Mesenteric fat pad (tissue), 1 donor: ENCODE results near the gene CIITA. TPM values are rescaled to one million over a fixed set of nuclear protein-coding genes. Genes with fewer than 3 reads are reported as not detected.
"Not testable (repeated sequence)": the region's sequence is repeated elsewhere in the genome, so short reads cannot be mapped to it uniquely, and the experiment has no call there.

ENCODE experiments used
- DNase-seq: peaks from one replicate; pipeline ENCODE4 v3.0.0-alpha.2; 2020; ENCODE audit warnings: low spot score
- total RNA-seq: library from RNA; stranded (reverse); fragmentation: NEBNext Ultra II Directional; extraction: Animal tissue kit (Norgen Biotek cat#: 25700); gene quantifications from one replicate; pipeline ENCODE4 v1.2.1, GENCODE V29; 2021
- donor health status: DM: yes; HTN: yes; CAD: no.

The CIITA gene
- total RNA-seq, 1 donor from 2014 or later: 10.0 TPM

DNA sequence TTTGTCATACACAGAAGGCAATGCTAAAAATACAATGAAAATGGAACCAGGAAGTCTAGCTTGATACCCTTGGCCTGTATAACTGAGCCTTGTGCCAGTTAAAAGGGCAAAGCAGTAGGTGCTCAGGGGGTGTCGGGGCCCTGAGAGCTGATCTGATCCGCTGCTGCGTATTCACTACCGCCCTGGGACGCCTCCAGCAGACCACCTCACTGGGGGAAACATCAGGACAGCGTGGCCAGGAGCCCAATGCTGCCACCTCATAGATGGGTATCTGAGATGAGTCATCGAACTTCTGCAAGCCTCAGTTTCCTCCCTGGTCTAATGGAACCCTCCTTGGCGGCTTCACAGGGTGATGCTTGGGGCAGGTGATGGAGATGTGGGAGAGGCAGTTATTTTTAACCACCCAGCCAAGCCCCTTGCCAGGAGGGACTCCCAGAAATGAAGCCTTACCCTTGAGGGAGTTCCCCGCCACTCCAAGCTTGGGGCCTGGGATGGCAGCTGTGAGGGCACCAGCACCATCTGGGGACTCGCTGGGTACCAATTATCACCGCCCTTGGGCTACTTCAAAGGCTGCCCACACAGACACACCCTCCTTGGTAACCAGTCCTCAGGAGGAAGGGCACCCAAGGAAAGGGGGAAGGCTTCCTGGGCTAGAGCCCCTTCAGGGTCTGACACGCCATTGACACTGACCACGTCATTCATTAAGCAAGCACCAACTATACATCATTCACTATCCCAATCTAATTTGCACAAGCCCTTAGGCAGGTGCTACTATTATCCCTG, 57.5 kb downstream of the CIITA start:
- DNase-seq: no peak

DNA sequence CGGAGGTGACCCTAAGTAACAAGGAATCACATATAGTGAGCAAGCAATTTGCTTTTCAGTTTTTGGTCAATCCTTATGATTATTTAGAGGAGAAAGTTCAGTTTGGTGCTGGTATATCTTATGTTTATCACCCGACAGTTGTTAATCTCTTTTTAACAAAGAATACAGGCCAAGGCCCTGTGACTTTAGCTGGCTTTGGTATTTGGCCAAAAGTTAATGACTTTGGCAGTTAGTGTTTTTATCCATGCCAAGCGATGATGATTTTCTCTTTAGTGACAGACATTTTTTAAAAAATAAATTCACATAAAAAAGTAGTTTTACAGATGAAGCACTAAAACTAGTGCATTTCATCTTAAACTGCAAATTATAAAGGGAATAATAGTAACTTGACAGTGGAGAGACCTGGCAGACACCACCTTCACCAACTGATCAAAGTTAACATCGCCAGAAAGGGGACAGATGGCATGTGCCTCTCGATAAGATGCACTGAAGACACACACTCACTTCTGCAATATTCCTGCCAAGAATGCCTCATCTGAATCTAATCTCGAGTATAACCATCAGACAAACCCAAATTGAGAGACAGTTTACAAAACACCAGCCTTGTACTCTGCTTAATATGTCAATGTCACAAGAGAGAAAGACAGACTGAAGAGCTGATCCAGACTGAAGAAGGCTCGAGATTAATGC, 58.4 kb downstream of the CIITA start:
- DNase-seq: no peak

DNA sequence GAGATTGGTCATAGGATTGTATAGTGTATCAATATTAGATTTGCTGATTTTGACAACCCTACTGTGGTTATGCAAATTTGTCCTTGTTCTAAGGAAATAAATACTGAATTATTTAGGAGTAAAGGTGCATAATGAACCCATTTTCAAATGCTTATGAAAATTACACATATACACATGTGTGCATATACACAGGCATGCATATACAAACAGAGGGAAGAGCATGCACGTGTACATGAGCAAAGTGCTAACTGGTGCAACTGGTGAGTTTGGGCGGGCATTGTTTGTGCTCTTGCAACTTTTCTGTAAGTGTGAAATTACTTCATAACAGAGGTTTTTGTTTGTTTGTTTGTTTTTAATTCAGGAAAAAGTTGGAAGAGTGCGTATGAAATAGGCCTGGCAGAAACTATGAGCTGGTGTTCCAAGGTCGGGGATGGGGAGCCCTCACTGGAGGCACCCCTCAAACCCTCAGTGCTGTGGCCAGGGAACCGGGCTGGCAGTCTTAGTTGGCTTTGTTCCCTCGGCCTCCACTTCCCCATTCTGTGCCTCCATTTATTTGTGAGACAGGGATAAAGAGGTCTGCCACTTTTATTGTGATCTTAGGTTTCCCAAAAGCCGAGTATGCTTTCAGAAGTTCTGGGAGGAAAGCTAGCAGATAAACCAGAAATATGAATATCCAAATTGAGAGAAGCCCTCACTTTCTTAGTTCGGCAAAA, 59.4 kb downstream of the CIITA start:
- DNase-seq: no peak

DNA sequence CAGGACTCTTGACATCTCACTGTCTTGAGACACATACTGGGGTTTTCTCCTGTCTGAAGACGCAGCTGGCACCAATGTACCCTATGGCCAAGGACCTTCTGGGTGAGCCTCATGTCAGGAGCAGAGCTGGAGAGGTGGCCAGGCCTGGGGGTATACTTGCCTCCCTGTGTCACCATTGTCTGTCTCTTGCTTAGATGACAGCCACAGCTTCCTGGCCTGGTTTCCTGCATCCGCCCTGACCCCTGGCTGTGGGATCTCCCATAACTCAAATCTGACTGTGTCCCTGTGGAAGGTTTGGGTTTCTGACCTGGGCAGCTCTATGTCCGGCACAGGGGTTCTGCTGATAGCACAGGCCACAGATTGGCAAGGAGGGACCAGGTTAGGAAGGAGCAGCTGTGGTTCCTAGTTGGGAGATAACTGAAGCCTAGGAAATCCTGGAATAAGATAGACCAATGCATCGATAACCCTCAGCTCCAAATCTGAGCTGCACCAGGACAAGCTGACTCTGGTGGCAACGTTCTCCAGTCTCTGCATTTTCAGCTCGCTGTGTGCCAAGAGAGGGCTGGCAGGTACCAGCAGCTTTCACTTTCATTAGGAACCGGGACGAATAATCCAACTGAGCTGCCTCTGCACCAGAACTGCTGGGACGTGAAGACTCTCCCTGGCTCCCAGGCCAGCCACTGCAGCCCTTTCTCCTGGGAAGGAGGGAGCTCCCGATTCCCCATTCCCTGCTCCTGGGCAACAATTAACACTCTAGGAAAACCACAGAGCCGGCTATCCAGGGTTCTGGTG, 60.3 kb downstream of the CIITA start:
- no peak for DNase-seq

DNA sequence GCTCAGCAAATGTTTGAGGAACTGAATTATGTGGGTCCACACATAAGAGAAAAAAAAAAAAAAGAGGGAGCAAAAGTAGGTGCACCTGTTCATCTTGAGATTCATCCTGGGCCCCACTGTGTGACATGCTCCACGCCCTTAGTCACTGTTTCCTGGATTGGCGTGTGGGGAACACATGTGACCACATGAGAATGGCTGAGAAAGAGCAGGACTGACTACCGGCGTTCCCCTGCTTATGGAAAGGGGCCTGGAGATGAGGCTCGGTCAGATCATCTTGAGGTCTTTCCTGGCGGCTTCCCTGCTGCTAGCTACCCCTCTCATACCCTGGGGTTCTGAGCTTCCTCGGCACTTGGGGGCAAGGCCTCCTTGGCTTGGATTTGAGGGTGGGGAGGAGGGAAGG, 61.3 kb downstream of the CIITA start:
- no peak for DNase-seq

DNA sequence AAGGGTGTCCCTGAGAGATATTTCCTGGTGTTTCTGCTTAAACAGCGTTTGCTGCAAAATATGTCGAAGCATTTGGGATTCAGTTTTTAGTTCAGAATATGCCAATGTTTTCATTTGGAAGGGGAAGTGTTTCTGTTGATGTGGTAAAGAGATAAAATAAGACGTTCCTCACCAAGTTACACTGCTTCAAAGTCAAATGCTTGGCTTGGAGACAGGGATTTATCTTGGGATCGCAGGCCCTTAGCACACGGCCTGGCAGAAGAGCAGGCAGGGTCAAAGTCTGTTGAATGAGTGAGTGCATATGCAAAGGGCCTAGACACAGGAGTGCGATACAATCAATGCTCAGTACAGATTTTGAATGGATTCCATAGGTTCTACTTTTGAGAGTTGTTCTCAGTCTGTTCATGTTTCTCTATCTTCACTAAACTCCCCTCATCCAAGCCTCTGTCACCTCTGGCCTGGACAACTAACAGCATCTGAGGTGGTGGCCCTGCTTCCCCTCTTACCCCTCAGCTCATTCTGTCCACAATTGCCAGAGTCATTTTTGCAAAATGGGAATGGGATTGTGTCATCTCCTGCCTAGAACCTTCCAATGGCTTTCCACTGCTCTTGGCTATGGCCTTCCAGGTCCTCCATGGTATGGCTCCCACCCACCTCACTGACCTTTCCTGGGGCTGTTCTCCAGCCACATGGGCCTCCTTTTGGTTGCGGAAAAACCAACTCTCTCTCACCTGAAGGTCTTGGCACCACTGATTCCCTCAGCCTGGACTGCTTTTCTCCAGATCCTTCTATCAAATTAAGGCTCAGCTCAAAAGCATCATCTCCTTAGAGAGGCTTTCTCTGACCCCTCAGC, 62.0 kb downstream of the CIITA start:
- no peak for DNase-seq

DNA sequence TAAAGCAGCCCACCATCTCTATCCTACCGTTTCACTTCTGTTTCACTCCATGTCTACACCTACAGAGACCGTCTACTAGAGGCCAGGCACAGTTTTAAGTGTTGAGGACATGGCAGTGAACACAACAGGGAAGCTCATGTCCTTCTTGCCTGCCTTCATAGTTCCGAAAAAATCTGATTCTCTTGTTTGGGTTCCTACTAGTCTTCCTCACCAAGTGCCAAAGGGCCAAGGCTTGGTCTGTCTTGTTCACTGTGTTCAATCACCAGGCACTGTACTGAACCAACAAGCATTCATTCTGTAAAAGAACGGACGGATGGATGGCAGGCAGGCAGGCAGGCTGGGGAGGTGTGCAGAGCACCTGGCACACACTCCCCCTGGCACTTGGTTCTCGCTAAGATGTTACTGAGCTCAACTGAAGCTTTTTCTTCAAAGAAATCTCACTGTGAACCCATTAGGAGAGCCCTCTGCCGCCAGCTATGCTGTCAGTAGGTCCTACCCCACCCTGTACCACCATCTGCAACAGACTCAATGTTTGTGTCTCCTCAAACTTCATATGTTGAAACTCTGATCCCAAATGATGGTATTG, 62.7 kb downstream of the CIITA start:
- no peak for DNase-seq

DNA sequence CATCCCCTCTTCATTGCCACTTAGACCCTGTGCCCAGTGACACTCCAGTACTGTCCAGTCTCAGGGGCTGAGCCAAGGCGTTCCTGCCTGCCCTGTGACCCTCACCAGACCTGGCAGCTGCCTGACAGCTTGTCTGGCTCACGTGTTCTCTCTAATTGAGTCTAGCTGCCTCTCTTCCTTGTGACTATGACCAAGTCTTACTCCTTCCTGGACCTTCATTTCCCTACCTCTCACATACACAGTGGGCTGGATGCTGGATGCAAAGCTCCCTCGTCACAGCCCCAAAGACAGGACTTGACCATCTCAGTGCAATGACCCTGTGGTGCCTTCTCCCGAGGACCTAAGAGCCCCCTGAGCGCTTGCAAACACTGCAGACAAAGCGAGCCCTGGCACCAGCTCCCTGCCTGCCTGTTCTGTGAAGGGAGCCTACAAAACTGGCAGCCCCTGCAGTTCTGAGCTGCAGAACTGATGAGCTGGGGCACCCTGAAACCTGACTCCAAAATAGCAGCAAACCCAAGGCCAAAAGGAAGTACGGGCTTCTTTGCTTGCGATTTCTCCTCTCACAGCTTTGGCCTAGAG, 63.6 kb downstream of the CIITA start:
- DNase-seq: no peak

DNA sequence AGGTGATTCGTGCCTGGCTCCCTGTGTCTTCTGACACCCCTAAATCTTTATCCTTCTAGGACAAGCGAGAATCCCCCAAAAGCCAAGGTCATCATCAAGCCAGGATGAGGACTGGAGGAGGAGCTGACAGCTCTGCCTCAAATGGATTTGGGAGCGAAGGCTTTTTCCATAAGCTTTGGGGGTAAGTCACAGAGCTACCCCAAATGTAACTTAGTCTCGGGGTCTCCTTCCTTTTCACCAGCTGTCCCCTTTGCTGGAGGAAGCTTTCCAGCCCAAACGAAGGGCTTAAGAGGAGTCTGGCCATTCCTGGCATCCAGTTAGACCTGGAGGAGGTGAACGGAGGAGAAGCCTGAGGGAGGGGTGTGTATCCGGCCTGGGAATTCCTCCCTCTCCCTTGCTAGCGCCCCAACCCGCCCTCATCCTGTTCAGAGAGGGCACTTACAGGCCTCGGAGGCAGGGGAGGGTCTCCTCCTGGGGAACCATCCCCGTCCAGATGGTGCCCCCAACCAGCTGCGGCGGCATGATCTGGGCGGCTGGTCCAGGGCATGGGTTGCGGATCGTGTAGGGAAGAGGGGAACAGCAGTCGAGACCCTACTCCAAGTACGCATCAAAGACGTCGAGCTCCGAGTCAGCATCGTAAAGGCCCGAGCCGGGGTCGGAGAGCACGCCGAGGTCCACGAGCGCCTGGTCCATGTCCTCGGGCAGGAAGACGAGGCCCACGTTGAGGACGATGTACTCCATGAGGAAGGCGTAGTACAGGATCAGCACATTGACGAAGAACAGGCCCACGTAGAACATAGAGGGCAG, 64.3 kb downstream of the CIITA start:
- no peak for DNase-seq

DNA sequence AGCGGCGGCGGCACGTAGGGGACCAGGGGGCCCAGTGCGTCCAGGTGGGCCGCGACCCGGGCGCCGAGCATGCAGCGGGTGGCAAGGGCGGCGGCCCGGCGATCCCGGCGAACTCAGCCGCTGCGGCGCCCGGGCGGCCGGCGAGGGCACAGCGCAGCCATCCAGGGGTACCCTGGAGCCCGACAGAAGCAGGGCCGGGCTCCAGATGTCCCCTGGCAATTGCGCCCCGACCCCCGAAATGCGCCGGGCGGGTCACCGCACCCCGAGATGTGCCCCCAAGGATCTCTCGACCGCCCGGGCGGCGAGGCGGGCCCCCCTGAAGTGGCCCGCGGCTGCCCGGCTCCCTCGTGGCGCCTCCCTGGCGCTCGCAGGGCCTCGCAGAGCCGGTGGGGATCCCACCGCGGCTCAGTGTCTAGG, 64.9 kb downstream of the CIITA start:
- DNase-seq: not testable (repeated sequence)

DNA sequence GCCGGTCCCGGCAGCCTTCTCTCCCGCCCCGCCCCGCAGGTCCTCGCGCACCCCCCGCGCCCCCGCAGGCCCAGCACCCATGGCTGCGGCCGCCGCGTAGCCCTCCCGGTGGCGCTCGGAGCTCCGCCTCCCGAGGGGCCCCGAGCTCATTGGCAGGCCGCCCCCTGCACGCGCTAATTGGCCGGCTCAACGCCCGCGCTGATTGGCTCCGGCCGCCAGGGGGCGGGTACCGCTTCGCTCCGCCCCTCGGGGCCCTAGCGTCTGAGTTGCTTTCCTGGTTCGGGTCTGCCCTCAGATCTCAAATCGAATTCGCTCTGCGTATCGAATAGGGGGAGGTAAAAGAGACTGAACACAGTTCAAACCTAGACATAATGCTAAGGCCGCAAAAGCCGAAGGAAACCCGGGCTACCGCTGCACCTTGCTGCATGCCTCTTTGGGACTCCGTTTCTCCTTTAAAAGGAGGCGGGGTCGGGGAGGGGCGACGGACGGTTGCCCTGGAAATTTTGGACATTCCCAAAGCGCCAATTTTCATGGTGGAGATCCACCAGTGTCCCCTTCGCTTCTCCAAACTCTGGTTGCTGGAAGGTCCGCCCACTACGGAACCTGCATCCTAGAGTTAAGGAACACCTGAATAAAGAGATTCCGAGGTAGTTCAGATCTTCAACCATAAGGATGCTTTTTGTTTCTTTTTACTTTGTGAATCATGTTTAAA, 65.5 kb downstream of the CIITA start, which contains the start of gene DEXI:
Gene DEXI, minus strand, starts transcription at position 117 of the 712 bp plus-strand sequence. CDS start 463 bp downstream, outside the sequence.
- peak; percentile 99 for DNase-seq

DNA sequence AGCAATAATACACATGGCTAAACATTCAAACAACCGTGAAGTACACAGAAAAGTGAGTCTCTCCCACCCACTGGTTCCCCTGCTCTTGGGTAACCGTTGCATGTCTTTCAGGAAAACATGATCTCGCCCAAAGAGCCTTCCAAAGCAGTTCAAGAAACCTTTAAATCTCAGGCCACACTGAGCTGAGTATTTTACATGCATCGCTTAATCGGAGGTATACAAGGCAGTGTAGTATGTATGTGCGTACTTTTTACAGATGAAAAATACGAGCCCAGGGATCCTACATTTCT, 66.0 kb downstream of the CIITA start:
- DNase-seq: no peak

DNA sequence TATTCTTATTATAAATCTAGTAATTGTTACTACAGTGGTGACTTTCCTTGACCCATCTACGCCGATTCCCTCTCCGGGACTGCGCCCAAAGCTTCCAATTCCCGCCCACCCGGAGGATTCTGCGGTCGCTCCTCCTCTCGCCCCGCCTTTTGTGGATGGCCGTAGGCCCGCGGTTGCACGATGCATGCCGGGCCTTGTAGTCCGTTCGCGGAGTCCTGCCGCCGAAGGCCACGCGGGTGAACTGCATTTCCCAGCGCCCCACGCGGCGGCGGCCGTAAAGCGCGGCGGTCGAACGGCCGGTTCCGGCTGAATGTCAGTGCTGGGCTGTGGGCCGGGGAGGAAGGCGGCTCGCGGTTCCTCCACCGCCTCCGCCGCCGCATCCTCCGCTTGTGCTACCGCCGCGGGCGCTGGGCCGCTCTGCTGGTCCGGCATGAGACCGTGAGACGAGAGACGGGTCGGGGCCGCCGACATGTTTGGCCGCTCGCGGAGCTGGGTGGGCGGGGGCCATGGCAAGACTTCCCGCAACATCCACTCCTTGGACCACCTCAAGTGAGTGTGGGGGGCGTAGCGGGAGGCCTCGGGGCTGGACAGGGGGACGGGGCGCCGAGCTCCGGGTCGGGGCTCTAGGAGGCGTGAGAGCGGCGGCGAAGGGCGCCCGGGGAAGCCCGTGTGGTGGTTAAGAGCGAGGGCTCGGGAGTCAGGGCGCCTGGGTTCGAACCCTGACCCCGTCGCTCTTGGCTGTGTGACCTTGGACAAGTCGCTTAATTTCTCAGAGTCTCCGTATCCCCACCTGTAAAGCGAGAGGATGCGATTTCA, 67.5 kb downstream of the CIITA start, which contains the start of gene CLEC16A:
Gene CLEC16A, plus strand, starts transcription at position 316 of the 816 bp plus-strand sequence. Its CDS starts 154 bp downstream, at position 470.
- peak; percentile 99 for DNase-seq

DNA sequence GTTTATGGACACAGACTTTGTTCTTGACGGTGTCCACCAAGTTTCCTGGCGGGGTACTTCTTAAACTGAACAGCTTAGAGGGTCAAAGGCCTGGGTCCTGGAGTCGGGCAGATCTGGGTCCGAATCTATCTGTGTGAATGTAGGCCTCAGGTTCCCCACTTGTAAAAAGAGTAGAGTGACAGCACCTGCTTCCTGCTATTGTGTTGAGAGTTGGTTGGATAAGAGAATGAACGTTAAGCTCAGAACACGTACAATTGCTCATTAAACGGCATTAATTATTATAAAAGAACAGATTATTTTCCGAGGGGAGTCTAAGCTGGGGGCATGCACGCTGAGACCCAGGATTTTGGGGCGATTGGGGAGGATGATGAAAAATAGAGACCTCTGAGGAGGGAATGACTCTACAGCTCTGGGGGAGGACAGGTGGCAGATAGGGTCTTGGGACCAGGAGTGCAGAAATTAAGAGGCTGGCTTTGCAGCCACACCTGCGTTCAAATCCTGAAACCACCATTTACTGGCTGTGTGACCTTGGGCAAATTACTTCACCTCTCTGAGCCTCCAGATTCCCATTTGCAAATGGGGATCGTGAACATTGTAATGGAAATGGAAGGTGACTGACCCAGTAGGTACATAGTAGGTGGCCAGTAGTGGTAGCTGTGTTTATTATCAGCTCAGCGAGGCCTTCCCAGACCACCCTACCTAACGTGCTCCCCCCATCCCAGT, 68.2 kb downstream of the CIITA start:
- DNase-seq: no peak

DNA sequence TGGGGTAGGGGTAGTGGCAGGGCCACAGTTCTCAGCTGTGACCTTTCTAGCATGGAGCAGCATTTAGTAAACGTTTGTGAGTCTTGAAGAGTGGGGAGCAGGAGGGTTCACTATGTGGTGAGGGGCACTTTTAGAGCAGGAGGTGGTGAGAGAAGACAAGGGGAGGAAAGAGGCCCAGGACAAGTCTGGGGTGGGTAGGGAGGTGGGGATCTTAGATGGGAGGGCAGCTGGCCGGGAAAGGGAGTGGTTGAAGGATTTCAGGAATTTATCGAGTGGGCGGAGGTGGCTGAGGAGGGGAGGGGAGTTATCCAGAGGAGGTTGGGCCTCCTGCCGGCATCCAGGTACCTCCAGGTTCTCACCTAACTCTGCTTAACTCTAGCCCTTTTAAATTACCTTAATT, 69.3 kb downstream of the CIITA start:
- no peak for DNase-seq

DNA sequence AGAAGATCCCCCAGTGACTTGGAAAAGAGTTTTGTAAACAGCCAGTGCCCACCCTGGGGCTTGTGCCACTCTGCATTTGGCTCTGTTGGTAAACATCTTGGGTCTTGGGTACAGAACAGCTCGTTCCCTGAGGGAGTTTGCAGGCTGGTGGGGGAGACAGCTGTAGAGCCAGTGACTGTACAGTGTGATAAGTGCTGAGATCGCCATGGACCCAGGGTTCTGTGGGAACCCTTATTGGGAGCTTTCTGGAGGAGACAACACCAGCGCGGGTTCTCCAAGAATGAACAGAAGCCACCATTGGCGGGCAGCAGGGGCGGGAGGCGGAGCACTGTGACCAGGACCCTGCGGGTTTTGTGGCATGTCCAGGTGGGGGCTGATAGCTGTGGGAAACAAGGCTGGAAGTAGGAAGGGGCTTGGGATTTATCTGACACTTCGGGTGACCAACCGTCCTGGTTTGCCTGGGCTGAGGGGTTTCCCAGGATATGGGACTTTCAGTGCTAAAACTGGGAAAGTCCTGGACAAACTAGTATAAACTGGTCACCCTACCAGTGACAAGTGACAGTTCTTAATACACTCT, 70.3 kb downstream of the CIITA start:
- DNase-seq: no peak
